Activated CD4-positive, alpha-beta T cell treated with anti-CD3 and anti-CD28 coated beads, Interleukin-2, amount 10 ng/mL, durations not matched to agents 24 days and 14 days (primary cell): ENCODE results near the gene IGFBP2. TPM values are rescaled to one million over a fixed set of nuclear protein-coding genes. Genes with fewer than 3 reads are reported as not detected.
A peak's percentile ranks its signal among the peaks of the same experiment; 100 is the strongest.
"Not testable (repeated sequence)": the region's sequence is repeated elsewhere in the genome, so short reads cannot be mapped to it uniquely, and the experiment has no call there.

Experiments used
- DNase-seq: peaks from one replicate; pipeline ENCODE4 v3.0.0; 2022
- H3K27ac Mint-ChIP-seq: one replicate; pipeline ENCODE4 v1.8.0; 2022; ENCODE audit warnings: mild to moderate bottlenecking, mixed read lengths
- H3K27me3 Mint-ChIP-seq: one replicate; pipeline ENCODE4 v1.8.0; 2022; ENCODE audit warnings: mixed read lengths
- H3K36me3 Mint-ChIP-seq: one replicate; pipeline ENCODE4 v1.8.0; 2022; ENCODE audit warnings: low read depth, mild to moderate bottlenecking, mixed read lengths
- H3K4me1 Mint-ChIP-seq: one replicate; pipeline ENCODE4 v1.8.0; 2021; ENCODE audit warnings: mixed read lengths
- H3K4me3 Mint-ChIP-seq: one replicate; pipeline ENCODE4 v1.8.0; 2022; ENCODE audit warnings: mild to moderate bottlenecking, moderate library complexity, mixed read lengths
- H3K9me3 Mint-ChIP-seq: one replicate; pipeline ENCODE4 v1.8.0; 2021; ENCODE audit warnings: mixed read lengths
- intact Hi-C: fragments of 100-400 bp; cut with micrococcal nuclease; formaldehyde crosslinking; loops from one replicate; pipeline ENCODE4 v1.15.1; 2023
- total RNA-seq: library from RNA; stranded (reverse); gene quantifications from 2 replicates; pipeline ENCODE4 v1.2.3, GENCODE V29; 2022

The IGFBP2 gene
- 33.5 and 42.4 TPM in 2 replicates for total RNA-seq

DNA sequence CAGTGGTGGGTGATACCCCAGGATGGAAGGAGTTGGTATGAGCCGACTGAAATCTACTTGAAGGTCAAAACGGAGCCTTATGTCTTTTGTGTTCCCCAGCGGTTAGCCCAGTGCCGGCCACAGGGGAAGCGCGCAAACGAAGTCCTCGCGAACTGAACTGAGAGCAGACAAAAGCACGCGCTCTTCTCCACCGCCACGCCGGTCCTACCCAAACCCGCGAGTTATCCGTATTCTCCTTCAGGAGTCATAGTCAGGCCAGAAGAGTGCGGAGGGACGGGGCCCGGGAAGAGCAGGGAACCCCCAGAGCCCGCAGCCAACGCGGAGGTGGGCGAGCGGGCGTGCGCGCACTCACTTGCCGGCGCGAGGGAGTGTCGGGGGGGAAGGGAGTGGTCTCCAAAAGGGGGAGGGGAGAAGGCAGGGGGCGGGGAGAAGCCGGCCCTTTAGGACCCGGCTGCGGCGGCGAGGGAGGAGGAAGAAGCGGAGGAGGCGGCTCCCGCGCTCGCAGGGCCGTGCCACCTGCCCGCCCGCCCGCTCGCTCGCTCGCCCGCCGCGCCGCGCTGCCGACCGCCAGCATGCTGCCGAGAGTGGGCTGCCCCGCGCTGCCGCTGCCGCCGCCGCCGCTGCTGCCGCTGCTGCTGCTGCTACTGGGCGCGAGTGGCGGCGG lies at the start of gene IGFBP2:
Gene IGFBP2, plus strand, starts transcription at position 469 of the 664 bp plus-strand sequence. Its CDS starts 104 bp downstream, at position 573.
- peaks cover 29% of the 10 kb centered on the region for H3K4me1 Mint-ChIP-seq
- intact Hi-C loops, result loop anchor here (1.0 kb wide), 1 partner anchor 27 kb away; no protein-coding TSS in a partner anchor
- H3K4me3 Mint-ChIP-seq, result peak within 1 kb of the TSS; percentile 95
- DNase-seq, result peak; percentile 83
- peak within 1 kb of the TSS; percentile 78 for H3K27ac Mint-ChIP-seq
- H3K9me3 Mint-ChIP-seq, result no peaks in the 10 kb centered on the region
- peaks cover 74% of the 10 kb centered on the region for H3K27me3 Mint-ChIP-seq
- H3K36me3 Mint-ChIP-seq, result peaks cover 16% of the 10 kb centered on the region

- intact Hi-C loops, result no loop called here
Observed at GRCh38 chr2:216583606-216584005, 49.6 kb upstream of the IGFBP2 start.

DNA sequence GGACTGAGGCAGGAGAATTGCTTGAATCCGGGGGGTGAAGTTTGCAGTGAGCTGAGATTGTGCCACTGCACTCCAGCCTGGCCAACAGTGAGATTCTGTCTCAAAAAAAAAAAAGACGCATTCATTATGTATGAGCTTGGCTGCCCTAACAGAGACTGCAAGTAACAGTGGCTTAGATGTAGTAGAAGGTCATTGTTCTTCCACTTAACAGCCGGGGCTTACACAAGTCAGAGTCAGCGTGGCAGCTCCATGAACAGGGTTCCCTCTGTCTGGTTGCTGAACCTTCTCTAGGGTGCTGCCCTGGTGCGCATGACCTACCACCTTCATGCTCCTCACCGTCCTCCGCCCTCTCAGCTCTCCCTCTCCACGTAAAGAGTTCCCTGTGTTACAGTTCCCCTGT lies 49.1 kb upstream of the IGFBP2 start:
- Mint-ChIP-seq H3K36me3 (no peaks in the 10 kb centered on the region), H3K9me3 (no peaks in the 10 kb centered on the region), H3K4me3 (no peak overlapping the region), H3K4me1 (no peaks in the 10 kb centered on the region), H3K27me3 (peaks cover 13% of the 10 kb centered on the region), H3K27ac (no peak overlapping the region)
- intact Hi-C loops, result no loop called here
- DNase-seq, result no peak

More at GRCh38 chr2:216583606-216584005, 49.6 kb upstream of the IGFBP2 start:
- H3K4me1 Mint-ChIP-seq, result no peaks in the 10 kb centered on the region
- H3K36me3 Mint-ChIP-seq, result no peaks in the 10 kb centered on the region
- no peak overlapping the region for H3K4me3 Mint-ChIP-seq
- no peak overlapping the region for H3K27ac Mint-ChIP-seq
- no peak for DNase-seq
- peaks cover 13% of the 10 kb centered on the region for H3K27me3 Mint-ChIP-seq
- no peaks in the 10 kb centered on the region for H3K9me3 Mint-ChIP-seq

DNA sequence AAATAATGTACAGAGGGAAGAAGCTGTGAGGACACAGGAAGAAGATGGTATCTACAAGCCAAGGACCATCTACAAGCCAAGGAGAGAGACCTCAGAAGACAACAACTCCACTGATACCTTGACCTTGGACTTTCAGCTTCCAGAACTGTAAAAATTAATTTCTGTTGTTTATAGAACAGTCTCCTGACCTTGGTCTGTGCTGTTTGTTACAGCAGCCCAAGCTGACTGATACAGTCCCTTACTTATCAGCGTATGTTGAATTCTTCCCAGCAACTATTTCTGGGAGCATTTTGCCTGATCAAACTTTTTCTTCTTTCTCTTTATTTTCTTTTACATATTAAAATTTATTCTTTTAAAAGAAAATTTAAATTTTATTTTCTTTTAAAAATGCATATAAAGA lies 47.8 kb upstream of the IGFBP2 start:
- H3K9me3 Mint-ChIP-seq, result no peaks in the 10 kb centered on the region
- no peaks in the 10 kb centered on the region for H3K4me1 Mint-ChIP-seq
- H3K4me3 Mint-ChIP-seq, result no peak overlapping the region
- peaks cover 20% of the 10 kb centered on the region for H3K27me3 Mint-ChIP-seq
- H3K36me3 Mint-ChIP-seq, result no peaks in the 10 kb centered on the region
- intact Hi-C loops, result no loop called here
- H3K27ac Mint-ChIP-seq, result no peak overlapping the region
- DNase-seq, result no peak

DNA sequence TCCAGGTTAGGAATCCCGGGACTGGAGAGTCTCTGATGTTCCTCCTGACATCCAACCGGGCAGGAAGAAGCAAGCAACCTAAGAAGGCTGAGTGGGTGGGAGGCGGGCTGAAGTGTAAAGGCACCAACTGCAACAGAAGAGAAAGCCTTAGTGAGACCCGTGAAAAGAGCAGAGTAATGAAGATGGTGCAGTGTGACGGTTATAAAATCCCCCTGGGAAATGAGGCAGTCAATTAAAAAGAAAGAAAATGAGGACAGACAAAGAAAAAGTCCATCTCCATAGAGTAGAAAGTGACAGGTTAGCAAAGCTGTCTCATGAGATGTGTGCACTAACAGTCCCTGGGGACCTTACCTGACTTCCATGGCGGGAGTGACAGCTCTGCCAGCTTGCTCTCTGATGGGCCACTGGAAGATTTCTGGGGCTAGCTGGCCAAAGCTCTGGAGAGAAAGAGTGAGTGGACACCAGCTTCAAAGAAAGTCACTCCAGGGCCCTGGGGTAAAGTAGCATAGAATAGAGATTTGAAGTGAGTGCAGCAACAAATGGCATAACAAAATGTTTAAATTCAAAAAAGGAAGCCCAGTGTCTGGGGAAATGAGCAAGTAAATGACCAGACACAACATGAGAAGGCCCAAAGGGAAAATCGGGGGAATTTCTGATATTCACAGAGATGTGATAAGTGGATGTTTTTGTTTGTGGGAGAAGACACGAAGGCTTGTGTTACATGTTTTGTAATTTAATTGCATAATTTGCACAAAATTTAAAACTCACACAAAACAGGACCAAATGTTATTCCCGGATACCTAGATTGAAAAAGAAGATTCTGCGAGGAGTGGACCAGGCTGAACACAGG lies 44.1 kb upstream of the IGFBP2 start:
- no peak overlapping the region for H3K4me3 Mint-ChIP-seq
- no peak overlapping the region for H3K27ac Mint-ChIP-seq
- DNase-seq, result no peak
- intact Hi-C loops, result no loop called here
- no peaks in the 10 kb centered on the region for H3K36me3 Mint-ChIP-seq
- peaks cover 19% of the 10 kb centered on the region for H3K27me3 Mint-ChIP-seq
- H3K4me1 Mint-ChIP-seq, result no peaks in the 10 kb centered on the region
- no peaks in the 10 kb centered on the region for H3K9me3 Mint-ChIP-seq

GRCh38 chr2:216589791-216590190 lies 43.4 kb upstream of the IGFBP2 start:
- H3K4me3 Mint-ChIP-seq, result no peak overlapping the region
- no peaks in the 10 kb centered on the region for H3K4me1 Mint-ChIP-seq
- DNase-seq, result no peak
- peaks cover 14% of the 10 kb centered on the region for H3K27me3 Mint-ChIP-seq
- no peaks in the 10 kb centered on the region for H3K9me3 Mint-ChIP-seq
- no peak overlapping the region for H3K27ac Mint-ChIP-seq
- intact Hi-C loops, result no loop called here
- no peaks in the 10 kb centered on the region for H3K36me3 Mint-ChIP-seq

DNA sequence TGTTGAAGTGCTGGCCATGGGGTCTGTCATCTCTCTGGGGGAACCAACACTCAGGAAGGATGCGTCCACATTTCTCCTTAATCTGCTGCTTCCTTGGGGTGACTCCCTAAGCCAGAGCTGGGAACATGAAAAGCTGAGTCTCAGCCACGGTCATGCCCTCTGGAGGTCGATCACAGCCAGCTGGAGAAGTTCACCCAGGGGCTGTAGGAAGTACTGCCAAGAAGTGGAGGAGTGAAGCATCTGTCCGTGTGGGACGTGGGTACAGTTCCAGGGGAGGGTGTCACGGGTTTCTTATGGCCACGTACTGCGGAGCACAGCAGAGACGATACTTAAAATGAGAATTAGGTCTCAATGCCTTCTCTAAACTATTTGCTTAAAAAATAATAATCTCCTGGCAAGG lies 42.4 kb upstream of the IGFBP2 start:
- DNase-seq, result no peak
- intact Hi-C loops, result no loop called here
- no peak overlapping the region for H3K27ac Mint-ChIP-seq
- H3K9me3 Mint-ChIP-seq, result no peaks in the 10 kb centered on the region
- H3K4me1 Mint-ChIP-seq, result no peaks in the 10 kb centered on the region
- no peaks in the 10 kb centered on the region for H3K36me3 Mint-ChIP-seq
- H3K4me3 Mint-ChIP-seq, result no peak overlapping the region
- H3K27me3 Mint-ChIP-seq, result peaks cover 14% of the 10 kb centered on the region

DNA sequence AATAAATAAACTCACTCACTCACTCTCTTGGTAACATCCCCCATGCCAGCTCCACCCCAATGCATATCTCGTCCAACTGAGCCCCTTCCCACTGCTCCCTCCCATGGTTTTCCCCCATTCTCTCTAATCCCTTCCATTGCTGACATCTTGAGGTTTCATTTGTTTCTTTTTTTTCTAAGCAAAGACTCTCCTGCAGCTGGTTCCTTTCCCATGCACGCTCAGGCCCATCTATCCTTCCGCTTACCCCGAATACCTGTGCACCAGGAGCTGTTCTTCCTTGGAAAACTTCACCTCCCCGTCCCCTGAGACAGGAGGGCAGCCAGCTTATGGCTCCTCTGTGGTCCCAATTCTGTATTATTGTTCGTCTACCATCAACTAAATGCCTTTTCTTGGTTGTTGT lies 41.7 kb upstream of the IGFBP2 start:
- Mint-ChIP-seq H3K27ac (no peak overlapping the region), H3K4me1 (no peaks in the 10 kb centered on the region), H3K4me3 (no peak overlapping the region), H3K9me3 (no peaks in the 10 kb centered on the region), H3K27me3 (peaks cover 14% of the 10 kb centered on the region), H3K36me3 (no peaks in the 10 kb centered on the region)
- DNase-seq, result no peak
- intact Hi-C loops, result no loop called here

DNA sequence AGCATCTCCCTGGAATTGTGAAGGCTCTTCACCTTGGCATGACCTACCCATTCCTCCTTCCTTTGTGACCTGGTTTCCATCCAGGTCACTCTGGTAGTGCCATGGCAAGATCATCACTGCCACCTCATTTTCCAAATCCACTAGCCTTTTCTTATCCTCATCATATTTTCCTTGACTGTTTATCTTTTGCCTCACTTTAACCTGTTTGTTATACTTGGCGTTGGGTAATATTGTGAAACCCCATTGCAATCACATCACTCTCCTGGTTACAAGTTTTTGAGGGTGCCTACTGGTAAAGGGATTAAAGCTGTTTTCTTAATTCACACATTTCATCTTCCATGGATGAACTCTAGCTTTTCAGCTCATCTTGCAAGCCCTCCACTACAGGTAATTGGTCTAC lies 39.1 kb upstream of the IGFBP2 start:
- no peaks in the 10 kb centered on the region for H3K36me3 Mint-ChIP-seq
- no peak overlapping the region for H3K4me3 Mint-ChIP-seq
- no peaks in the 10 kb centered on the region for H3K9me3 Mint-ChIP-seq
- no peak for DNase-seq
- no peak overlapping the region for H3K27ac Mint-ChIP-seq
- H3K27me3 Mint-ChIP-seq, result peaks cover 18% of the 10 kb centered on the region
- no peaks in the 10 kb centered on the region for H3K4me1 Mint-ChIP-seq
- intact Hi-C loops, result no loop called here

DNA sequence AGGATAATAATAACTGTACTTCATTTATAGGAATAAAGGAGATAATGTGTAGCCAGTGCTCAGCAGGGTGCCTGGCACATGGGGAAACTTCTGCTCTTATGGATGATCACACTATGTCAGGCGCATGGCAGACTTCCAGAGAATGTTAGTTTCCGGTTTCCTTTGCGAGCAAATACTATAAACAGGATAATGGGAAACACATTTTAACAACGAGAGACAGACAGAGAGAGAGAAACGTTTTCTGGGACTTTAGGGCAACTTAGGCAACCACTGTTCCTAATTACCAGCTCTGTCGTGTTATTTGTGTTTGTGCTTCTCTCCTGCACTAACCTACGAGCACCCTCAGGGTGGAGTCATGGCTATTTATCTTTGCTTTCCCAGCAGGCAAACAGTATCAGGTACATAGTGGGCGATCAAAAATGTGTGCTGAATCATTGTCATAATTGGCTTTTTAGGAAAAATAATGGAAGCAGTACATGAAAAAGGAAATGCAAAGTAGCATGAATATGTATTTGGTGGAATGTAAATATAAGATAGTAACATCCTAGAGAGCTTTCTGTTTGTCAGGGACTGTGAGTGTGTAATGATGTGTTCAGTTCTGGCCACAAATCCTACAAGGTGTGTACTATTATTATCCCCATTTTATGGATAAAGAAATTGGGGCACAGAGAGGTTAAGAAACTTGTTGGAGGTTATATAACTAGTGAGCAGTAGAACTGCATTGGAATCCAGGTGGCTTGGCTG lies 36.8 kb upstream of the IGFBP2 start:
- Mint-ChIP-seq H3K27me3 (peaks cover 9% of the 10 kb centered on the region), H3K36me3 (no peaks in the 10 kb centered on the region), H3K27ac (no peak overlapping the region), H3K9me3 (peaks cover 4% of the 10 kb centered on the region), H3K4me1 (no peaks in the 10 kb centered on the region), H3K4me3 (no peak overlapping the region)
- intact Hi-C loops, result no loop called here
- DNase-seq, result no peak

GRCh38 chr2:216596980-216597509 lies 36.2 kb upstream of the IGFBP2 start:
- Mint-ChIP-seq H3K27ac (no peak overlapping the region), H3K9me3 (peaks cover 4% of the 10 kb centered on the region), H3K27me3 (peaks cover 9% of the 10 kb centered on the region), H3K36me3 (no peaks in the 10 kb centered on the region), H3K4me1 (no peaks in the 10 kb centered on the region), H3K4me3 (no peak overlapping the region)
- no peak for DNase-seq
- intact Hi-C loops, result no loop called here

DNA sequence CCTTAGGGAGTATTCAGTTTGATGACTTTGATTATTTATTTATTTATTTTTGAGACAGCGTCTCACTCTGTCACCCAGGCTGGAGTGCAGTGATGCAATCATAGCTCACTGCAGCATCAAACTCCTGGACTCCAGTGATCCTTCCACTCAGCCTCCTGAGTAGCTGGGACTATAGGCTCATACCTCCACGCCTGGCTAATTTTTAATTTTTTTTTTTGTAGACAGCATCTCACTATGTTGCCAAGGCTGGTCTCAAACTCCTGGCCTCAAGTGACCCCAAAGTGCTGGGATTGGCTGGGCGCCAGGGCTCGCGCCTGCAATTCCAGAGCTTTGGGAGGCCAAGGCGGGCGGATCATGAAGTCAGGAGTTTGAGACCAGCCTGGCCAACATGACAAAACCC lies 35.4 kb upstream of the IGFBP2 start:
- H3K4me1 Mint-ChIP-seq, H3K27me3 Mint-ChIP-seq, DNase-seq, H3K36me3 Mint-ChIP-seq, H3K9me3 Mint-ChIP-seq, intact Hi-C loops, H3K4me3 Mint-ChIP-seq, H3K27ac Mint-ChIP-seq: not testable (repeated sequence)

GRCh38 chr2:216601632-216602409 lies 31.4 kb upstream of the IGFBP2 start:
- DNase-seq, result no peak
- intact Hi-C loops, result no loop called here
- H3K36me3 Mint-ChIP-seq, result peaks cover 5% of the 10 kb centered on the region
- peaks cover 4% of the 10 kb centered on the region for H3K9me3 Mint-ChIP-seq
- no peak overlapping the region for H3K27ac Mint-ChIP-seq
- H3K4me3 Mint-ChIP-seq, result no peak overlapping the region
- peaks cover 25% of the 10 kb centered on the region for H3K4me1 Mint-ChIP-seq
- peaks cover 9% of the 10 kb centered on the region for H3K27me3 Mint-ChIP-seq
